ENCODE data around the gene PPEF2. TPM values are rescaled to one million over a fixed set of nuclear protein-coding genes. Genes with fewer than 3 reads are reported as not detected.

The PPEF2 gene
- total RNA-seq, 1 experiment from 2014 or later: not detected

GRCh38 chr4:75817901-75818300 is 84.4 kb downstream of the PPEF2 start:
- Histone ChIP-seq H3K23me2 (ENCODE audit: insufficient read length, low read depth, low read length, poor library complexity, severe bottlenecking) (no peaks in the 10 kb centered on the region), H2BK15ac (ENCODE audit: low read depth, low read length) (no peak overlapping the region), H3K79me1 (ENCODE audit: insufficient read depth, low read depth, low read length, poor library complexity, severe bottlenecking) (no peaks in the 10 kb centered on the region), H4K20me1 (ENCODE audit: control insufficient read depth, insufficient read depth, insufficient read length) (no peaks in the 10 kb centered on the region), H3K4me2 (ENCODE audit: insufficient read depth, insufficient read length, low read length) (no peak overlapping the region), H3K27me3 (ENCODE audit: insufficient read depth, low read length) (no peaks in the 10 kb centered on the region), H2BK12ac (ENCODE audit: insufficient read length, low read depth, low read length) (no peak overlapping the region), H2AK5ac (ENCODE audit: insufficient read length, low read length) (no peak overlapping the region), H3K4ac (ENCODE audit: low read depth, low read length) (no peak overlapping the region), H3K79me2 (ENCODE audit: insufficient read depth, low read length) (no peaks in the 10 kb centered on the region), H4K91ac (ENCODE audit: insufficient read length, low read depth, low read length) (no peak overlapping the region), H3K23ac (ENCODE audit: insufficient read length, low read depth, low read length) (no peak overlapping the region), H4K8ac (replicated peaks; ENCODE audit: insufficient read length, low read depth, low read length) (no peak overlapping the region), H4K5ac (ENCODE audit: insufficient read length, low read depth, low read length) (no peak overlapping the region), H3K56ac (ENCODE audit: insufficient read length, low read depth, low read length) (no peak overlapping the region), H2AFZ (ENCODE audit: low read length) (no peak overlapping the region), H3K9ac (ENCODE audit: extremely low read depth, insufficient read length, low read length) (no peak overlapping the region), H3T11ph (ENCODE audit: low read length) (no peak overlapping the region), H3K4me1 (ENCODE audit: insufficient read depth, low read length) (no peaks in the 10 kb centered on the region), H2BK5ac (ENCODE audit: insufficient read length, low read length) (no peak overlapping the region), H3K18ac (ENCODE audit: insufficient read length, low read depth, low read length) (no peak overlapping the region), H2BK120ac (ENCODE audit: low read depth, low read length, poor library complexity, severe bottlenecking) (no peak overlapping the region), H2BK20ac (ENCODE audit: low read depth, low read length, poor library complexity, severe bottlenecking) (no peak overlapping the region), H3K27ac (ENCODE audit: insufficient read length, low read depth, low read length) (no peak overlapping the region), H3K9me3 (ENCODE audit: control insufficient read depth, low read depth, low read length) (no peaks in the 10 kb centered on the region), H3K14ac (ENCODE audit: insufficient read depth, low read length) (no peak overlapping the region)
- Mint-ChIP-seq H3K27me3 (ENCODE audit: low read depth) (no peaks in the 10 kb centered on the region), H3K36me3 (ENCODE audit: insufficient read depth in 1 of 3, low read depth in 3 of 3) (peaks cover 11 to 24% (median 21%) of the 10 kb centered on the region in 3 experiments; a peak in 6 of 7 replicates), H3K4me1 (peaks cover 0 to 4% of the 10 kb centered on the region in 2 experiments; a peak in 1 of 4 replicates), H3K4me3 (no peak overlapping the region), H3K27ac (peak overlapping the region in 2 of 3 experiments; percentile 27 to 31; a peak in 1 of 7 replicates), H3K9me3 (no peaks in the 10 kb centered on the region)
- no peak for DNase-seq
- no peak for TF ChIP-seq CTCF (conservative IDR thresholded peaks at IDR 0.05)
- WGBS (ENCODE audit: extremely low coverage, insufficient read length, low lambda C conversion rate): no CpG with 5 or more reads among the region's 2 CpGs

Other genes starting within 250 kb of the PPEF2 start
- 405 and 412 TPM in 2 replicates for gene G3BP2, start 229.0 kb downstream of the PPEF2 start, total RNA-seq (2021)
- 109 and 110 TPM in 2 replicates for gene USO1, start 177.9 kb downstream of the PPEF2 start, total RNA-seq (2021)
- gene NAAA, start 38.6 kb upstream of the PPEF2 start, total RNA-seq (2021): 2.7 and 3.2 TPM in 2 replicates
- gene SDAD1, start 88.5 kb upstream of the PPEF2 start, total RNA-seq (2021): 79.3 and 80.6 TPM in 2 replicates
- not detected in 2 replicates for gene CXCL9, start 105.1 kb upstream of the PPEF2 start, total RNA-seq (2021)
- not detected in 2 replicates for gene CXCL10, start 121.0 kb upstream of the PPEF2 start, total RNA-seq (2021)
- gene CXCL11, start 133.6 kb upstream of the PPEF2 start, total RNA-seq (2021): not detected in 2 replicates
- gene ART3, start 172.3 kb upstream of the PPEF2 start, total RNA-seq (2021): 0.33 and 0.74 TPM in 2 replicates
- gene NUP54, start 245.9 kb upstream of the PPEF2 start, total RNA-seq (2021): 128 and 129 TPM in 2 replicates

Measured in H9 (cell line).